HT-29 (cell line): ENCODE measurements around the gene ARAP1. TPM values are rescaled to one million over a fixed set of nuclear protein-coding genes. Genes with fewer than 3 reads are reported as not detected.
A peak's percentile ranks its signal among the peaks of the same experiment; 100 is the strongest.

Experiments used
- DNase-seq: peaks from one replicate; pipeline ENCODE4 v3.0.0-alpha.2; 2015; ENCODE audit warnings: low spot score
- total RNA-seq: library from RNA; depleted of rRNA; stranded (reverse); fragments of >200 nt; shearing (Covaris generic); gene quantifications from 2 replicates; pipeline ENCODE4 v1.2.3, GENCODE V29; 2014

Gene ARAP1
- total RNA-seq, 1 experiment from 2014 or later: 161 TPM

- DNase-seq: no peak
Measured at GRCh38 chr11:72763823-72764222, 11.6 kb upstream of the ARAP1 start.

DNA sequence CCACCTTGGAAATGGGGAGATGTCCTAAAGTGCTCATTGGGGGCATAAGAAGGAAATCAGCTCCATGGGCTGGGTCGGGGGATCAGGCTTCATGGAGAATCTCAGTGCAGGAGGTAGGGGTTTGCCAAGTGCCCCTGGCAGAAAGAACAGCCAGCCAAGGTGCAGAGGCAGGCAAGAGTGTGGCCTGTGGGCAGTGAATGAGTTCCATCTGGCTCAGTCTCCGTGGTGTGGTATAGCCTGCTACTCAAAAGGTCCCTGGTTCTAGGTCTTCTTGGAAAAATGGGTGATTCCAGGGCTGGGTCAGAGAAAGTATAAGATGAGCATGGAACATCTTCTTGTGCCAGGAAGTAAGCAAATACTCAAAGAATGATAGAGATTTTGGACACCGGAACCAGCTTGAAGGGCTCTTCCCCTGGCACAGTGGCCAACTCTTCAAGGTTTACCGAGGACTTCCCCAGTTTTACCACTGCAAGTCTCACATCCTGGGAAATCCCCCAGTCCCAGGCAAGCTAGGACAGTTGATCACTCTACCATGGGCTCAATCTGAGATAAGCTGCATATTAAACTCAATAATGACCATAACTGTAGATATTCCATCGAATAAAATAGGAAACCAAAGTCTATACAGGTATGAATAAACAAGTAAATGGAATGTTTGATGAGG, 10.6 kb upstream of the ARAP1 start:
- DNase-seq: no peak

- DNase-seq: no peak
Measured at GRCh38 chr11:72760539-72761405, 8.6 kb upstream of the ARAP1 start.

DNA sequence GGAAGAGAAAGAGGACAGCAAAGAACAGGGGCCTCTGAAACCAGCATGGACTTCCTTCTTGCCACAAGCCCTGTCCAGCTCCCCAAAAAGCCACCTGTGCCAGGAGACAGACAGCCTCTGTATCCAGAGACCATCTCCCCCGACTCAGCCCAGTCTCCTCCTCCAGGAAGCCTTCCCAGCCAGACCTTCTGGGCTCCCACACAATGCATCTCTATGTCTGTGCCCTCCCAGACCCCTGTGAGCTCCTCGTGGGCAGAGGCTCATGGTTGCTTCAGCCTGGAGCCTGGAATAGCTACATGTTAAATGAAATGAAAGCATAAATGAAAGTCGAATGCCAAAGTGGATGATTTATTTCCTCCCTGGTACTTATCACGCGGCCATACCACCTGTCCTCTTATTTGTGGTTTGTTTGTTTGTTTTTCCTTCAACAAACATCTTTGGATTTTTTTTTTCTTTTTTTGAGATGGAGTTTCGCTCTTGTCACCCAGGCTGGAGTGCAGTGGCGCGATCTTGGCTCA, 7.3 kb upstream of the ARAP1 start:
- DNase-seq: no peak

DNA sequence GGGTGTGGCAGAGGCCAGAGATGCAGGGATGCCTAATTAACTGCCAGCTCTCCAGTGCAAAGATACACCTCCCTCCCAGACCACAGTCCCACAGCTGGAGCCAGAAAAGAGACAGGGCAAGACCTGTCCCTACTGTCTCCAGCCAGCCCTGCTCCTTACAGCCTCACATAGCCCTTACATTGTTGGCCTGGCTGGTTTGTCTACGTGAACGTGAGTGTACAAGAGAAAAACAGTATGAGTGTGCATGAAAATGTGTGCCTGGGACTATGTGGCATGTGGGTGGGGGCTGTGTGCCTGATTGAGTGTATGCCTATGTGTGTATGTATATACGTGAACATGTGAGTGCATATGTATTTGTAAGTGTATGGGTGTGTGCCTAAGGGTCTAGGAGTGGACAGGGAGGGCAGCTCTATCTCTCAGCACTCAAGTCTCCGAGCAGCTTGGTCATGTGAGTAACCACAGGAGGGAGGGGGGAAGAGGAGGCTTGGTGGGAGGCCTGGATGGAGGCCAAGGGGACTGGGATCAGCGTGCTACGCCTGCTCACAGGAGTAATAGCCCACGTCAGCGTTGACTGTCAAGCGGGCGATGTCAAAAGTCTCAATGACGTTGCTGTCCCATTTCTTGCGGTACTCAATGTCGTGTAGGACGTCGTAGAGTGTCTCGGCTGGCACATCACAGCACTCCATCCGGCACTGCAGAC, 6.6 kb upstream of the ARAP1 start:
- DNase-seq: no peak

- no peak for DNase-seq
Measured at GRCh38 chr11:72758304-72758689, 6.1 kb upstream of the ARAP1 start.

GRCh38 chr11:72755713-72756285, 3.6 kb upstream of the ARAP1 start:
- peak; percentile 17 for DNase-seq

DNA sequence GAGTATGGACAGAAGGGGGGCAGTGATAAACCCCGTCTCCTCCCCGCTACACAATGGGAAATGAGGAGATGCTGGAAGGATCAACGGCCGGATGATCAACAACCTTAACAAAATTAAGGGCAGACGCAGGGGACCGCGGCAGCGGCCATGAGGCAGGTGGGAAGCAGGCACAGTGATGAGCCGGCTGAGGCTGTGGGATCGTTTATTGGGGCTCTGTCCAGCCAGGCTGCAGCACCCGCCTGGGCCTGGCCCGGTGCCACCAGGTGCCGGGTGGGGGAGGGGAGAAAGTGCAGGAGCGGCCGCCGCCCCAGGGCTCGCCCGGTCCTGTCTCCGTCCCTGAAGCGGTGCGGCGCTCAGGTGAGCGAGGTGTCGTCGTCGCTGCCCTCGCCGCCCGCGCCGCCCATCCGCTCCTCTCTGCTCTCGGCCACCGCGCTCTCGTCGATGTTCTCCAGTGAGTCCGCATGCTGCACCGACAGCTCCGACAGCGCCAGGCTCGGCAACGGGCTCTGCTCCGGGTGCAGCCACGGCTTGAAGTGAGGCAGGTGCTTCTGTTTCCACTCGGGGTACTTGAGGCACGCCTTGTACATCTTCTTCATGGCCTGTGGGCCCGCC, 2.4 kb upstream of the ARAP1 start:
- DNase-seq: no peak

DNA sequence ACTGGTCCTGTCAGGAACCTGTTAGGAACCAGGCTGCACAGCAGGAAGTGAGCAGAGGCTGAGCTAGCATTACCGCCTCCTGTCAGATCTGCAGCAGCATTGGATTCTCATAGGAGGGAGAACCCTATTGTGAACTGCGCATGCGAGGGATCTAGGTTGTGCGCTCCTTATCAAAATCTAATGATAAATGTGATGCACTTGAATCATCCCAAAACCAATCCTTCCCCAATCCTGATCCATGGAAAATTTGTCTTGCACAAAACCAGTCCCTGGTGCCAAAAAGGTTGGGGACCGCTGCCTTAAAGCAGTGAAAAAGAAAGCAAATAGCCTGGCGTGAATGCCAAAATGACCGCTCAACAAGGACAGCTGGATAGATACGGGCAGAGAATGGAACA, 1.9 kb upstream of the ARAP1 start:
- no peak for DNase-seq

GRCh38 chr11:72753341-72754148, 1.3 kb upstream of the ARAP1 start:
- DNase-seq: peak; percentile 51

DNA sequence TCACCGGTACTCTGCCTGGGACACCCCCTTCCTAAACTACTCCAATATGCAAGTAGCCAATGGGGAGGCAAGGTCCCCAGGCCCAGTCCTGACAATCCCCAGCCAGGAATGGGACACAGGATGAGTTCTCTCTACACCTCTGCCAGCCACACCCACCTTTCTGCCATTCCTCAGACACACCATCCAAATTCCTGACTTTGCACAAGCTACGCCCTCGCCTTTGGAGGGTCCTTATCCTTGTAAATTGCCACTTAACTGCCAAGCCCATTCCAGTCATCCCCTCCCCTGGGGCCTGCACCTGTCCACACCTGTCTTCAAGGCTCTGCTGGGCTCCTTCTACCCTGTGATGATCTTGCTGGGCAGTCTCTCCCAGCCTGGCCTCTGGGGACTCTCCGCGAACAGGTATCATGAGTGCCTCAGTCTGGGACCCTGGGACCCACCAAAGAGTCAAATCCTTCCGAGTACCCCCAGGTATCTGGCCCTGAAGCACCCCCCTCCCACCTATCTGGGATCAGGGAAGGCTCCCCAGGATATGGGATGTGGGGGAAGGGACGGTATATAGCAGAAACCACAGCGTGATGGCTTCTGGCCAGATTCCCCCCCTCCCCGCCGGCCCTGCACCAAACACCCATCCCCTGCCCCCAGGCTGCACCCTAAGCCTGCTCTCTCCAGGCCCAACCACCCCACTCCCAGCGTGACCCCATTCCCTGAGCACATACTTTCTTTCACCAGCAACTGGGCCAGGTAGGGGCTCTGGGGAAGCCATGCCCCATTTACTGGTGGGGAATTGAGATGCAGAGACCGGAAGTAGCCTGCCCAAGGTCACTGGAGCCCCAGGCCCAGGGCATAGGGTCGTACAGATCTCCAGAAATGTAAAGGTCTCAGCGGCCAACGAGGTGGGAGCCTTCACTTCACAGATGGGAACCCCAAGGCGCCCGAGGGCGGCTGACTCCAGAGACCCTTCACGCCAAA, 806 bp downstream of the ARAP1 start:
- peak; percentile 44 for DNase-seq

GRCh38 chr11:72750556-72751115, 1.6 kb downstream of the ARAP1 start:
- no peak for DNase-seq

DNA sequence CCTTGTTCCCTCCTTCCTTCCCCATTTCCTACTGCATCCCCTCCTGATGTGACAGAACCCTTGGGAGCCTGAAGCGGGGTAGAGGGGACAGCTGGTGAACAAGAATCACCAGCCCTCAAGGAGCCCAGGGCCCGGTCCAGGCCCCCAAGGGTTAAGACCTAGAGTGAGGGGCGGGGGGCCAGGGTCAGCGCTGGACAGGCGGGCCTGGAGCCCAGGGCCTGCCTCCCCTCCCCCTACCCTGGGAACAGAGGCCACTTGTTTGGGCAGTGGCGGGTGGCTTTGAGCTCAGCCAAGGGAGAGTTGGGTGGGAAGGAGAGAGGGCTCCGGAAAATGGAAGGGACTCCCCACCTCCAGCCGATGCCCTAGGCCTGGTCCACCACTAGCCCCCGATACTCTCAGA, 2.1 kb downstream of the ARAP1 start:
- DNase-seq: no peak

DNA sequence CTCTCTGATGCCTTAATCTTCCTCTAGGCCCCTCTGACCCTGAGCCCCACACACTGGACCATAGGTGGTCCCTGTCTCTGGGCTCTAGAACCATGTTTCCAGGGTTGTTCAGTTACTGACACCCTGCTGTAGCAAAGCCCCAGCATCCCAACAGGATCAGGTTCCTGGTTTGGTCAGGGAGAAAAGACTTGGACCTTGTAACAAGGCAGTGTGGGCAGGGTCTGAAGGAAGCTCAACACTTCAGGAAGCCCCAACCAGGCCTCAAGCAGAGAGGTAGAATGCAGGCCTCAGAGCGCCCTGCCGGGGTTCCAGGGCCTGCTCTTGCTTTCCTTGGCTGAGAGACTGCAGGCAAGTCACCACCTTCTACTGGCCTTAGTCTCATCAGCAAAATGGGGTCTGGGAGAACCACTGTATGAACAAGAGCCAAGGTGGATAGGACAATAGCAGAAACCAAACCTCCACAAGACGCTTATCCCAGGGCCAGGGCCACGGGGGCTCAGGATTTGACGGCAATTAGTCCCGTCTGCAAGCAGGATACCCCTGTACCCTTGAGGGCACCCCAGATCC, 4.8 kb downstream of the ARAP1 start:
- no peak for DNase-seq

DNA sequence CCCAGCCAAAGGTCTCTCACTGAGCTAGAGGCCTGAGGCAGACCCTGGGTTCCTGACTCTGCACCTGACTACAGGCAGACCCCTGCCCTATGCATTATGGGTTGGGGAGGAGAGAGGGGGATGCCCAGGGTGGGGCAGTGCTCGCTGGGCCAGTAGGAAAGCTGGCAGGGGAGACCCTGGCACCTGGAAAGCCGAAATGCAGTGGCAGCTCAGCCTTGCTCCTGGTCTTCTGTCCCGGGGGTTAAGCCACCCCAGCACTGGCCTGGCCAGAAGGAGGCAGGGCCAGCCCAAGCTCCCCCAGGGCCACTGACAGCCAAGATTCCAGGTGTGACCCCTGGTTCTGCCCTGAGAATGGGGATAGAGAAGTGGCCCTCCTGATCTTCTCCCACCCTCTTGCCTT, 5.4 kb downstream of the ARAP1 start:
- no peak for DNase-seq

DNA sequence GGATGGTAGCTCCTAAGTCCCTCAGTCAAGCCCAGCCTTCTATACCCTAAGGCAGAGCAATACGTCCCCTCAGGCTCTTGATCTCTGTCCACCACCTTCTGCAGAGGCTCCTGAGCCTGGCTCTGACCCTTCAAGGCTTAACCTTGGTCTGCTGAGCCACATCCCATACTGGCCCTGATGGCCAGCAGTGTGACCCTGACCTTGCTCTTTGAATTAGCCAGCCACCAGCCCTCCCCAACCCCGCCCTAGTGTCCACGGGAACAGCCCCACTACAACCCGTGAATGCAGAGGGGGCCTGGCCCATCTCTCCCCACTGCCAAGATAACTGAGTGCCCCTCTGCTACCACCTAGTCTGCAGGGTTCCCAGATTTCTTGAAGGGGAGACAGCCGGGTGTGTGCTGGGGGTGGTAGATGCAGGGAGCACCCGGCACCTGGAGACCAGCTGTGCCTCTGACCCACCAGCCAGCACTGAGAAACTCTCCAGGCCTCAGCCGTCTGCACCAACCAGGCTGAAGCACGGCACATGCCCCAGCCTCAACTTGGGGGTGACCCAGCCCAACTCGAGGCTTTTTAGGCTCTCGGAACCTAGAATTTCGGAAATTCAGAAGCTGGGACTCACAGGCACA, 6.2 kb downstream of the ARAP1 start:
- no peak for DNase-seq

DNA sequence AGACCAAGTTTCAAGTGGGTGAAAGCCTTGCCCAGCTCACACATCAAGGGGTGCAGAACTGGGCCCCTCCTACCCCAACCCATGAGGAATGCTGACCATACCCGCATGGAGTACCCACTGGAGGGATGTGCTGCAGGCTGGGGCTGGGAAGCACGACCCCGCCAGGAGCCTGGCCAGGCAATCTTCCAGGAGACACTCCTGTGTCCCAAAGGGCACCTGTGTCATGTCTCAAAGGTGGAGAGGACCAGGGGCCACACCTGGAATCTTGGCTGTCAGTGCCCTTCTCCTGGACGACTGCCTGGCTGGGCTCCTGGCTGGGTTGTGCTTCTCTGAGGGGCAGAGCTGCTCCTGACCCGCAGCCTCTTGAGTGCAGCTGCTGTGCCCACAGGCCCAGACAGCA, 6.7 kb downstream of the ARAP1 start:
- DNase-seq: no peak

DNA sequence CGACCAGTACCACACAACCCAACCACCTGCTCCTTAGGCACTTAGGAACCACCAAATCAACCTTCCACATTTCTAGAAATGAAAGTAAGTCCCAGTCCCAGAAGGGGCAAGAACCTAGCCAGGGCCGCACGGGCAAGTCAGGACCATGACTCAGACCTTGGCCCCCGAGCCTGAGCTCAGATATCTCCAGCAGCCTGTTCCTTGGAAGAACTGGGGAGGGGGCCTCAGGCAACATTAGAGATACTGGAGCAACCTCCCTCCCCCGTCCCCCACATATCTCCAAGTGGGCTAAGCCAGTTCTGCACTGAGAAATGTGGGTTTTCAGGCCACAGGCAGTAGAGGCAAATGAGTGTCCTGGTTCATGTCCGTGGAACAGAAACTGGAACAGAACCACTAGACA, 7.7 kb downstream of the ARAP1 start:
- DNase-seq: no peak
